ENCODE measurements around the gene OR10K2.
"Not testable (repeated sequence)": the region's sequence is repeated elsewhere in the genome, so short reads cannot be mapped to it uniquely, and the experiment has no call there.

Gene OR10K2

GRCh38 chr1:158398818-158399514 is 27.1 kb downstream of the OR10K2 start, which contains the start of gene OR10T2:
OR10T2 (minus strand) TSS chr1:158399466; CDS start chr1:158399466, 0 bp downstream.
- TF ChIP-seq ZNF274 (IDR thresholded peaks at IDR 0.05; ENCODE audit: low read depth, low read length), result no peak
- no peak within 1 kb of the TSS for H3K4me3 ChIP-seq (ENCODE audit: low read length)

DNA sequence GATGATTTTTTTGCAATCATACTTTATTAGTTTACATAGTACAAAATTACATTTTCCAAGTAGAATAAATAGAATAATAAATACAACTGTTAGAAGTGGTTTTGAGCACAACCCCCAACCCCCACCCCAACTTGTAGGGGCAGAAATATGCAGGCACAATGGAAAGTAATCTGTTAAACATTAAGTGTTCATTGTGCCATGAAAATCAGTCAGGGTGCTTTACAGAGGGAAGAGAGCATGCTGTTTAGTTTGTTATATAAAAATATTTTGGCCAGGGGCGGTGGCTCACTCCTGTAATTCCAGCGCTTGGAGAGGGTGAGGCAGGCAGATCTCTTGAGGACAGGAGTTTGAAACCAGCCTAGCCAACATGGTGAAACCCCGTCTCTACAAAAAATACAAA is 29.4 kb downstream of the OR10K2 start:
- H3K4me3 ChIP-seq (ENCODE audit: low read length), result no peak overlapping the region
- TF ChIP-seq ZNF274 (IDR thresholded peaks at IDR 0.05; ENCODE audit: low read depth, low read length), result no peak

DNA sequence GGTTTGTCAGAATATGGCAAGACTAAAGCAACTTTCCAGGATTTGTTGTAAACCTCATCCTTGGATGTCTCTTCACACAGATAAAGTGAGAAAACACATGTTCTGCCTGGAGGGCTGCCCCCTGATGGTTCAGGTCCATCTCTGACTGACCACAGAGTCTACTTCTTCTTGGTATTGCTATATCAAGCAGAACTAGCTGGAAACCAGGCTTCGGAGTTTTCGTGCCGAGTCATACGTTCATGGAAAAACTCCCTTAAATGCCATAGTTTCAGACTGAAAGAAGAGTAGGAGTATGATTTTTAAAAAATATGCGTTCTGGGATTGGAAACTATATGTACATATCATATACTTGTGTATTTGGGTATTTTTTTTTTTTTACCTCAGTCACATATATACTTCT is 32.6 kb downstream of the OR10K2 start:
- H3K4me3 ChIP-seq (ENCODE audit: low read length), result no peak overlapping the region
- TF ChIP-seq ZNF274 (IDR thresholded peaks at IDR 0.05; ENCODE audit: low read depth, low read length), result no peak

DNA sequence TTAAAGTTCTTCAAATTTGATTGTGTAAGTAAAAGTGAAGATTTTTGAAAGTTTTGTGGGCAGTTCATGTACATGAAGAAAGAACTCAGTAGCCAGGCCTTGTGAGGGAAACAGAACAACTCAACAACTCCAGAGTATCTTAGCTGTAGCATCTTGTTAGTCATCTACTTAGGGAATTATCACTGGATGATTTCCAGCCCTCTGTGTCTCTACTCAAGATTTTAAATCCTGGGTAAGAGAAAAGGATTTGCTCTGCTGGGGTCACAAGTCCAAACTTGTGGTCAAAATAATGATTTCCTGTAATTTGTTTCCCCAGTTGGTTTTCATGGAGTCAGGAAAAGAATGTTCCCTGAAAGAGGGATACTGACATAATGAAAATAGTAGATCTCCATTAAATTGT is 34.9 kb downstream of the OR10K2 start:
- TF ChIP-seq ZNF274 (IDR thresholded peaks at IDR 0.05; ENCODE audit: low read depth, low read length), result no peak
- no peak overlapping the region for H3K4me3 ChIP-seq (ENCODE audit: low read length)

DNA sequence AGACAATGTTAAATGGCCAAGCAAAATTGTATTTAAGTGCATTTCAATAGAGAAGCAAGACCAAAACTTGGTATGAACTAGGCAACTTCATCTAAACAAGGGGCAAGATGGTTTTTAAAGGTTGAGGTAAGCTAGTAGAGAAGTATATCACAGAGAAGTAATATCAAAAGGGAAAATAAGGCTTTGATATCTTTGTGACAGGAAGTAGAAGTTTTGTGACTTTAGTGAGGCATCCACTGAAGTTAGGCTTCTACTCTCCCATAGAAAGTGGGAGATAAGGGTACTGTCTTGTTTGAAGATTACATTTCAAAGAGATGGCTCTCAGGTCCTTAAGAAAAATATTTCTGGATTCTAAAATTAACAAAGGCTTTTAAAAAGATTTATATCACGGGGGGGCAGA is 35.7 kb downstream of the OR10K2 start:
- TF ChIP-seq ZNF274 (IDR thresholded peaks at IDR 0.05; ENCODE audit: low read depth, low read length), result no peak
- no peak overlapping the region for H3K4me3 ChIP-seq (ENCODE audit: low read length)

DNA sequence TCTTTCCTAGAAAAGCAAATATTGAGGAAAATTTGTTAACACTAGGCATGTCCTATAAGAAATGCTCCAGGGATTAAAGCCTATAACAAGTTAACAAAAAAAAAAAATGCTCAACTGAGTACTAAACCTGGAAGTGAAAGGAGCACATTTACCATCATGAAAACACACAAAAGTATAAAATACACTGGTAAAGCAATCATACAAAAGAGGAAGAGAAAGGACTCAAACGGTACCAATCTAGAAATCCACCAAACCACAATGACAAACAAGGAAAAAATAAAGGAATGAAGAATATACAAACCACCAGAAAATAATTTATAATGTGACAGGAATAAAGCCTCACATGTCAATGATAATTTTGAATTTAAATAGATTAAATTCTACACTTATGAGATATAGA is 51.2 kb downstream of the OR10K2 start:
- H3K4me3 ChIP-seq (ENCODE audit: low read length), result no peak overlapping the region
- TF ChIP-seq ZNF274 (IDR thresholded peaks at IDR 0.05; ENCODE audit: low read depth, low read length), result no peak

DNA sequence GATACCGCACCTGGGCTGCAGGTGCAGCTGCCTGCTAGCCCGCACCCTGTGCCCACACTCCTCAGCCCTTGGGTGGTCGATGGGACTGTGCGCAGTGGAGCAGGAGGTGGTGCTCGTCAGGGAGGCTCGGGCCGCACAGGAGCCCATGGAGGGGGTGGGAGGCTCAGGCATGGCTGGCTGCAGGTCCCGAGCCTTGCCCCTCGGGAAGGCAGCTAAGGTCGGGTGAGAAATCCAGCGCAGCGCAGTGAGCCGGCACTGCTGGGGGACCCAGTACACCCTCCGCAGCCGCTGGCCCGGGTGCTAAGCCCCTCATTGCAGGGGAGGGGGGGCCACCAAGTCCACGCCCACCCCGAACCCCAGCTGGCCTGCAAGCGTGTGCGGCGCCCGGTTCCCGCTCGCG is 51.9 kb downstream of the OR10K2 start:
- H3K4me3 ChIP-seq (ENCODE audit: low read length), result not testable (repeated sequence)

DNA sequence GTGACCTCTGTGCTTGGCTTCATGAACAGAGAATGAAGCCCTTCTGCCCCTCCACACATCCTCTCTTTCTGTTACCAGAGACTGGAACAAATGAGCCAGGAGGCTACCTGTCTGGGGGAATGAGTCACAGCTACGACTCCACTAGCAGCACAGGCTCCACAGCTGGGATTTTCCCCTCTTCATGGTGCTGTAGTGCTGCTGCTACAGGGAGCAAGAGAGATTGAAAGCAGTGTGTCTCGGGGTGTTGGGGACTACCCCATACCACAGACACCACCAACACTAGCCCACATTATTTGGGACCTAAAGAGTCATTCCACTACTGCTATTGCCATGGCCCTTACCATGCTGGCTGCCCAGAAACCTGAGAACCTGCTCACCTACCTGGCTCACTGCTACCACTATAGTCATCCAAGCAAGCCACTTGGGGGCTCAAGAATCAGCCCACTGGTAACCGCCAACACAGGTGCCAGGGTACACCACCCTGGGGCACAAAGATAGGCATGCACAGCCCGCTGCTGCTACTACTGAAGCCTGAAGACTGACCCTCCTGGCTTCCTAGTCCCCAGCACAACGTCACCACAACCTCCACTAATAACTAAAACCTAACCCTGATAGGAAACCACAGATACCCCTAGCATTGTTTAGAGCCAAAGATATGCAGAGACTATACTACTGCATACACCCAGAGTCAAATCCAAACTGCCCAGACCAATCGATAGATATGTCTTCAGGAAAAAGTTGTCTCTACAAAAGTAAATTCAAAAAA is 54.7 kb downstream of the OR10K2 start:
- H3K4me3 ChIP-seq (ENCODE audit: low read length), result no peak overlapping the region
- TF ChIP-seq ZNF274 (IDR thresholded peaks at IDR 0.05; ENCODE audit: low read depth, low read length), result no peak
